ENCODE measurements around the gene NPB.

The NPB gene

GRCh38 chr17:81889602-81890001 is 12.4 kb upstream of the NPB start:
- DNase-seq (ENCODE audit: low read depth) = no peak
- peak overlapping the region; percentile 78 for H3K4me3 ChIP-seq (ENCODE audit: control insufficient read depth, low read depth, low read length)
- TF ChIP-seq CTCF (conservative IDR thresholded peaks at IDR 0.05; ENCODE audit: control insufficient read depth, insufficient read depth, low read depth, low read length) = no peak

- no peak for DNase-seq (ENCODE audit: low read depth)
- no peak for TF ChIP-seq CTCF (conservative IDR thresholded peaks at IDR 0.05; ENCODE audit: control insufficient read depth, insufficient read depth, low read depth, low read length)
- H3K4me3 ChIP-seq (ENCODE audit: control insufficient read depth, low read depth, low read length) = peak overlapping the region; percentile 78
Observed at GRCh38 chr17:81890447-81891302, 11.4 kb upstream of the NPB start.

- H3K4me3 ChIP-seq (ENCODE audit: control insufficient read depth, low read depth, low read length) = peak overlapping the region; percentile 78
- DNase-seq (ENCODE audit: low read depth) = no peak
- TF ChIP-seq CTCF (conservative IDR thresholded peaks at IDR 0.05; ENCODE audit: control insufficient read depth, insufficient read depth, low read depth, low read length) = no peak
Observed at GRCh38 chr17:81891303-81891552, 10.8 kb upstream of the NPB start.

GRCh38 chr17:81895400-81895799 is 6.6 kb upstream of the NPB start:
- TF ChIP-seq CTCF (conservative IDR thresholded peaks at IDR 0.05; ENCODE audit: control insufficient read depth, insufficient read depth, low read depth, low read length) = no peak
- no peak overlapping the region for H3K4me3 ChIP-seq (ENCODE audit: control insufficient read depth, low read depth, low read length)
- DNase-seq (ENCODE audit: low read depth) = no peak

GRCh38 chr17:81898029-81898866 is 3.8 kb upstream of the NPB start:
- TF ChIP-seq CTCF (conservative IDR thresholded peaks at IDR 0.05; ENCODE audit: control insufficient read depth, insufficient read depth, low read depth, low read length) = no peak
- DNase-seq (ENCODE audit: low read depth) = peak; percentile 98
- no peak overlapping the region for H3K4me3 ChIP-seq (ENCODE audit: control insufficient read depth, low read depth, low read length)

GRCh38 chr17:81898885-81899284 is 3.2 kb upstream of the NPB start:
- no peak overlapping the region for H3K4me3 ChIP-seq (ENCODE audit: control insufficient read depth, low read depth, low read length)
- DNase-seq (ENCODE audit: low read depth) = no peak
- TF ChIP-seq CTCF (conservative IDR thresholded peaks at IDR 0.05; ENCODE audit: control insufficient read depth, insufficient read depth, low read depth, low read length) = no peak
